Caco-2 (cell line): Measurements from ENCODE around the gene PTPRG. TPM values are rescaled to one million over a fixed set of nuclear protein-coding genes. Genes with fewer than 3 reads are reported as not detected.

Source experiments
- BruUV-seq: library from RNA; stranded (reverse); fragments of 400-500 nt; replicated peaks from 2 replicates; lab custom pipeline; 2021; lab: Mats Ljungman, UMichigan
- CTCF ChIA-PET: fragments of 300-600 bp; sonication (Branson Sonifier 250); formaldehyde crosslinking; loops from one replicate; lab custom pipeline; 2022; ENCODE audit warnings: antibody characterized with exemption; lab: Charles Lee
- POLR2A ChIA-PET: fragments of 300-600 bp; sonication (Branson Sonifier 250); formaldehyde crosslinking; loops from one replicate; lab custom pipeline; 2022; ENCODE audit warnings: antibody characterized with exemption; lab: Charles Lee
- DNase-seq, 2 experiments: peaks; one replicate each; pipeline versions ENCODE4 v3.0.0 to v3.0.0-alpha.2; 2020 to 2022
- H3K27me3 ChIP-seq: replicated peaks from 2 replicates; pipeline ENCODE4 v1.6.0; 2011; ENCODE audit warnings: low read length; ENCODE audit not compliant: control insufficient read depth, insufficient read depth
- H3K36me3 ChIP-seq: 2 replicates; pipeline ENCODE4 v1.5.1; 2011; ENCODE audit warnings: low read length; ENCODE audit not compliant: control insufficient read depth, insufficient read depth
- H3K4me1 ChIP-seq: fragments of 250-450 bp; sonication (Bioruptor Pico); 2 replicates; pipeline ENCODE4 v1.5.1; 2020; ENCODE audit warnings: mild to moderate bottlenecking
- H3K4me3 ChIP-seq: 2 replicates; pipeline ENCODE4 v1.5.1; 2011; ENCODE audit warnings: low read depth, mild to moderate bottlenecking, control low read depth, low read length
- H3K9me3 ChIP-seq: fragments of 250-450 bp; sonication (Bioruptor Pico); 2 replicates; pipeline ENCODE4 v1.5.1; 2020; ENCODE audit warnings: mild to moderate bottlenecking, moderate library complexity
- H3K27ac Mint-ChIP-seq: one replicate; pipeline ENCODE4 v1.8.0; 2022; ENCODE audit warnings: mixed read lengths; ENCODE audit not compliant: unreplicated experiment
- H3K27me3 Mint-ChIP-seq: one replicate; pipeline ENCODE4 v1.8.0; 2022; ENCODE audit warnings: mixed read lengths; ENCODE audit not compliant: insufficient read depth, unreplicated experiment
- H3K36me3 Mint-ChIP-seq: one replicate; pipeline ENCODE4 v1.8.0; 2022; ENCODE audit warnings: mild to moderate bottlenecking, mixed read lengths; ENCODE audit not compliant: insufficient read depth, unreplicated experiment
- H3K4me1 Mint-ChIP-seq: one replicate; pipeline ENCODE4 v1.8.0; 2022; ENCODE audit warnings: low read depth, mixed read lengths; ENCODE audit not compliant: unreplicated experiment
- H3K4me3 Mint-ChIP-seq: one replicate; pipeline ENCODE4 v1.8.0; 2022; ENCODE audit warnings: mild to moderate bottlenecking, moderate library complexity, mixed read lengths; ENCODE audit not compliant: unreplicated experiment
- H3K9me3 Mint-ChIP-seq: one replicate; pipeline ENCODE4 v1.8.0; 2022; ENCODE audit warnings: mixed read lengths; ENCODE audit not compliant: unreplicated experiment
- CTCF ChIP-seq, 2 experiments: fragments of 200-600 bp in 1 of 2; IDR thresholded peaks; 1 replicate in 1 of 2; 2 replicates in 1 of 2; pipeline versions ENCODE4 v1.5.1 to v1.8.0; 2011 to 2022; ENCODE audit warnings: antibody characterized with exemption in 1 of 2, control low read depth in 1 of 2, inconsistent platforms in 1 of 2, low read depth in 1 of 2, low read length in 1 of 2, mild to moderate bottlenecking in 1 of 2, moderate library complexity in 1 of 2; ENCODE audit not compliant: insufficient read depth in 1 of 2, severe bottlenecking in 1 of 2, unreplicated experiment in 1 of 2
- intact Hi-C: fragments of 100-400 bp; cut with micrococcal nuclease; formaldehyde crosslinking; loops from one replicate; pipeline ENCODE4 v1.10.0; 2022; ENCODE audit not compliant: unreplicated experiment
- total RNA-seq: library from RNA; stranded (reverse); gene quantifications from 2 replicates; pipeline ENCODE4 v1.2.3, GENCODE V29; 2022

Gene PTPRG
- total RNA-seq, 1 experiment from 2014 or later, result 46.4 TPM

- no peak for DNase-seq
- Histone ChIP-seq H3K4me3 (no peak overlapping the region), H3K4me1 (no peaks in the 10 kb centered on the region), H3K9me3 (no peaks in the 10 kb centered on the region), H3K27me3 (no peaks in the 10 kb centered on the region), H3K36me3 (no peaks in the 10 kb centered on the region)
- Mint-ChIP-seq H3K4me1 (no peaks in the 10 kb centered on the region), H3K9me3 (no peaks in the 10 kb centered on the region), H3K4me3 (no peak overlapping the region), H3K27me3 (no peaks in the 10 kb centered on the region), H3K27ac (no peak overlapping the region), H3K36me3 (no peaks in the 10 kb centered on the region)
- no peak for TF ChIP-seq CTCF (IDR thresholded peaks at IDR 0.05; ENCODE audit: insufficient read depth in 1 of 2, low read depth in 1 of 2, low read length in 1 of 2, severe bottlenecking in 1 of 2, unreplicated experiment in 1 of 2)
- CTCF ChIA-PET, result no interaction called here
- no TSS peak for BruUV-seq
- POLR2A ChIA-PET, result interaction anchor here (0.6 kb wide), 1 partner anchor 49 kb away, joined by 4 read pairs; no protein-coding TSS in a partner anchor
- intact Hi-C loops, result no loop called here
Measured at GRCh38 chr3:62024882-62025281, 463.5 kb downstream of the PTPRG start.

- Mint-ChIP-seq H3K27me3 (no peaks in the 10 kb centered on the region), H3K27ac (no peak overlapping the region), H3K4me3 (no peak overlapping the region), H3K9me3 (no peaks in the 10 kb centered on the region), H3K36me3 (no peaks in the 10 kb centered on the region), H3K4me1 (no peaks in the 10 kb centered on the region)
- ChIA-PET POLR2A (no interaction called here), CTCF (no interaction called here)
- intact Hi-C loops, result no loop called here
- H3K27me3 ChIP-seq, result no peaks in the 10 kb centered on the region
- no peaks in the 10 kb centered on the region for H3K9me3 ChIP-seq
- TF ChIP-seq CTCF (IDR thresholded peaks at IDR 0.05; ENCODE audit: insufficient read depth in 1 of 2, low read depth in 1 of 2, low read length in 1 of 2, severe bottlenecking in 1 of 2, unreplicated experiment in 1 of 2), result no peak
- no peak for DNase-seq
- BruUV-seq, result no TSS peak
- no peaks in the 10 kb centered on the region for H3K4me1 ChIP-seq
- no peaks in the 10 kb centered on the region for H3K36me3 ChIP-seq
- no peak overlapping the region for H3K4me3 ChIP-seq
Measured at GRCh38 chr3:62025913-62026312, 464.5 kb downstream of the PTPRG start.

- no peak for DNase-seq
- intact Hi-C loops, result no loop called here
- no TSS peak for BruUV-seq
Measured at GRCh38 chr3:62027241-62027640, 465.9 kb downstream of the PTPRG start.

More at GRCh38 chr3:62027241-62027640, 465.9 kb downstream of the PTPRG start:
- Histone ChIP-seq H3K4me1 (no peaks in the 10 kb centered on the region), H3K36me3 (no peaks in the 10 kb centered on the region), H3K27me3 (no peaks in the 10 kb centered on the region), H3K4me3 (no peak overlapping the region), H3K9me3 (no peaks in the 10 kb centered on the region)
- no peaks in the 10 kb centered on the region for H3K9me3 Mint-ChIP-seq
- ChIA-PET POLR2A (no interaction called here), CTCF (no interaction called here)
- H3K27me3 Mint-ChIP-seq, result no peaks in the 10 kb centered on the region
- H3K36me3 Mint-ChIP-seq, result no peaks in the 10 kb centered on the region
- peaks cover 2% of the 10 kb centered on the region for H3K4me1 Mint-ChIP-seq
- H3K4me3 Mint-ChIP-seq, result no peak overlapping the region
- TF ChIP-seq CTCF (IDR thresholded peaks at IDR 0.05; ENCODE audit: insufficient read depth in 1 of 2, low read depth in 1 of 2, low read length in 1 of 2, severe bottlenecking in 1 of 2, unreplicated experiment in 1 of 2), result no peak
- no peak overlapping the region for H3K27ac Mint-ChIP-seq
